Measurements from ENCODE around the gene CGA.
A peak's percentile ranks its signal among the peaks of the same experiment; 100 is the strongest.
"Not testable (repeated sequence)": the region's sequence is repeated elsewhere in the genome, so short reads cannot be mapped to it uniquely, and the experiment has no call there.

CGA gene

GRCh38 chr6:87095087-87095509, at the start of gene CGA:
TSS of gene CGA (minus strand) at chr6:87095106. CDS start at chr6:87088200, 6,906 bp downstream.
- no peak for DNase-seq (ENCODE audit: low read depth in 2 of 2)

- DNase-seq (ENCODE audit: low read depth in 2 of 2), result not testable (repeated sequence)
Measured at GRCh38 chr6:87139927-87140326, 45.0 kb upstream of the CGA start.

- DNase-seq (ENCODE audit: low read depth in 2 of 2), result peak in 1 of 2 donors; percentile 19
Measured at GRCh38 chr6:87139236-87139635, 44.3 kb upstream of the CGA start.

GRCh38 chr6:87136963-87137362, 42.1 kb upstream of the CGA start:
- no peak for DNase-seq (ENCODE audit: low read depth in 2 of 2)

GRCh38 chr6:87127737-87128136, 32.8 kb upstream of the CGA start:
- no peak for DNase-seq (ENCODE audit: low read depth in 2 of 2)

GRCh38 chr6:87126501-87126900, 31.6 kb upstream of the CGA start:
- DNase-seq (ENCODE audit: low read depth in 2 of 2), result no peak

- DNase-seq (ENCODE audit: low read depth in 2 of 2), result no peak
Measured at GRCh38 chr6:87124074-87124473, 29.2 kb upstream of the CGA start.

GRCh38 chr6:87122477-87122876, 27.6 kb upstream of the CGA start:
- DNase-seq (ENCODE audit: low read depth in 2 of 2), result no peak

- DNase-seq (ENCODE audit: low read depth in 2 of 2), result no peak
Measured at GRCh38 chr6:87118054-87118453, 23.1 kb upstream of the CGA start.

- DNase-seq (ENCODE audit: low read depth in 2 of 2), result no peak
Measured at GRCh38 chr6:87116922-87117321, 22.0 kb upstream of the CGA start.

- no peak for DNase-seq (ENCODE audit: low read depth in 2 of 2)
Measured at GRCh38 chr6:87115402-87116135, 20.7 kb upstream of the CGA start.

- DNase-seq (ENCODE audit: low read depth in 2 of 2), result no peak
Measured at GRCh38 chr6:87110636-87111035, 15.7 kb upstream of the CGA start.

- DNase-seq (ENCODE audit: low read depth in 2 of 2), result no peak
Measured at GRCh38 chr6:87105823-87106222, 10.9 kb upstream of the CGA start.

GRCh38 chr6:87104667-87105066, 9.8 kb upstream of the CGA start:
- peak in 1 of 2 donors; percentile 15 for DNase-seq (ENCODE audit: low read depth in 2 of 2)

- no peak for DNase-seq (ENCODE audit: low read depth in 2 of 2)
Measured at GRCh38 chr6:87103977-87104601, 9.2 kb upstream of the CGA start.

GRCh38 chr6:87102151-87102621, 7.3 kb upstream of the CGA start:
- DNase-seq (ENCODE audit: low read depth in 2 of 2), result no peak

- no peak for DNase-seq (ENCODE audit: low read depth in 2 of 2)
Measured at GRCh38 chr6:87101067-87101466, 6.2 kb upstream of the CGA start.

GRCh38 chr6:87100216-87100615, 5.3 kb upstream of the CGA start:
- DNase-seq (ENCODE audit: low read depth in 2 of 2), result no peak

- no peak for DNase-seq (ENCODE audit: low read depth in 2 of 2)
Measured at GRCh38 chr6:87099472-87099871, 4.6 kb upstream of the CGA start.

GRCh38 chr6:87094576-87094975, 330 bp downstream of the CGA start:
- no peak for DNase-seq (ENCODE audit: low read depth in 2 of 2)

- DNase-seq (ENCODE audit: low read depth in 2 of 2), result no peak
Measured at GRCh38 chr6:87093651-87094050, 1.3 kb downstream of the CGA start.

- no peak for DNase-seq (ENCODE audit: low read depth in 2 of 2)
Measured at GRCh38 chr6:87093199-87093598, 1.7 kb downstream of the CGA start.

GRCh38 chr6:87092435-87092834, 2.5 kb downstream of the CGA start:
- no peak for DNase-seq (ENCODE audit: low read depth in 2 of 2)
